ENCODE measurements around the gene RUFY3. TPM values are rescaled to one million over a fixed set of nuclear protein-coding genes. Genes with fewer than 3 reads are reported as not detected.

Gene RUFY3
- total and polyA plus RNA-seq, 9 of the 15 experiments (the other 6 are each of a cell fraction or from before 2014, with no cell fraction given) = 4.2 to 31.1 (median 21.5) TPM

- H3K79me2 ChIP-seq (ENCODE audit: control insufficient read depth, insufficient read depth, low read length) = no peaks in the 10 kb centered on the region
- no TSS peak for BruUV-seq (replicated peaks)
- no peak for FAIRE-seq
- intact Hi-C loops (cut with micrococcal nuclease) (no loop called here), in situ Hi-C loops (cut with MboI) (no loop called here)
- no peaks in the 10 kb centered on the region for H4K20me1 ChIP-seq (replicated peaks; ENCODE audit: control insufficient read depth, insufficient read depth, low read length)
- H3K36me3 ChIP-seq (ENCODE audit: control insufficient read depth, insufficient read depth, low read length) = no peaks in the 10 kb centered on the region
- no peaks in the 10 kb centered on the region for H3K9me1 ChIP-seq (ENCODE audit: control insufficient read depth, insufficient read depth, low read length)
- WGBS (ENCODE audit: insufficient coverage, low coverage, missing lambda C conversion rate) = 100% methylated on average over 1 of the region's 1 CpG
- TF ChIP-seq ZNF184 (CRISPR knock-in tag; IDR thresholded peaks at IDR 0.05) = no peak
- TF ChIP-seq CEBPG (CRISPR knock-in tag; IDR thresholded peaks at IDR 0.05) = no peak
- 0 out of 4 replicates have a peak, but pooled peaks of 1 of the 2 experiments have one; percentile 12 for TF ChIP-seq CEBPG (tag; conservative IDR thresholded peaks at IDR 0.05 in 1 of 2, IDR thresholded peaks at IDR 0.05 in 1 of 2)
- TF ChIP-seq ZKSCAN3 (CRISPR knock-in tag; IDR thresholded peaks at IDR 0.05) = no peak
- no peak overlapping the region for H3K9ac ChIP-seq (ENCODE audit: insufficient read depth in 1 of 2, low read depth in 2 of 2, low read length in 2 of 2)
- no peak for ATAC-seq
- CTCF ChIA-PET (ENCODE audit: low intra/inter-chr PET ratio) = no interaction called here
- no peak overlapping the region for H3K4me2 ChIP-seq (ENCODE audit: insufficient read depth, low read length)
- H3K27ac ChIP-seq (ENCODE audit: extremely low read depth, low read depth, low read length) = no peak overlapping the region
- no peaks in the 10 kb centered on the region for H3K27me3 ChIP-seq (ENCODE audit: control insufficient read depth in 2 of 2, insufficient read depth in 2 of 2, low read length in 2 of 2)
- H3K9me3 ChIP-seq (replicated peaks; ENCODE audit: control insufficient read depth, insufficient read depth, low read depth, low read length) = no peaks in the 10 kb centered on the region
- POLR2A ChIA-PET = no interaction called here
- no peaks in the 10 kb centered on the region for H3K4me1 ChIP-seq (replicated peaks in 1 of 2; ENCODE audit: control insufficient read depth in 2 of 2, insufficient read depth in 2 of 2, low read length in 2 of 2)
- no peak for DNase-seq (ENCODE audit: extremely low read depth in 1 of 4, low spot score in 3 of 4)
- H2AFZ ChIP-seq (ENCODE audit: low read depth, low read length) = no peak overlapping the region
- no peak overlapping the region for H3K4me3 ChIP-seq
Observed at GRCh38 chr4:70743731-70744130, 22.0 kb downstream of the RUFY3 start.

DNA sequence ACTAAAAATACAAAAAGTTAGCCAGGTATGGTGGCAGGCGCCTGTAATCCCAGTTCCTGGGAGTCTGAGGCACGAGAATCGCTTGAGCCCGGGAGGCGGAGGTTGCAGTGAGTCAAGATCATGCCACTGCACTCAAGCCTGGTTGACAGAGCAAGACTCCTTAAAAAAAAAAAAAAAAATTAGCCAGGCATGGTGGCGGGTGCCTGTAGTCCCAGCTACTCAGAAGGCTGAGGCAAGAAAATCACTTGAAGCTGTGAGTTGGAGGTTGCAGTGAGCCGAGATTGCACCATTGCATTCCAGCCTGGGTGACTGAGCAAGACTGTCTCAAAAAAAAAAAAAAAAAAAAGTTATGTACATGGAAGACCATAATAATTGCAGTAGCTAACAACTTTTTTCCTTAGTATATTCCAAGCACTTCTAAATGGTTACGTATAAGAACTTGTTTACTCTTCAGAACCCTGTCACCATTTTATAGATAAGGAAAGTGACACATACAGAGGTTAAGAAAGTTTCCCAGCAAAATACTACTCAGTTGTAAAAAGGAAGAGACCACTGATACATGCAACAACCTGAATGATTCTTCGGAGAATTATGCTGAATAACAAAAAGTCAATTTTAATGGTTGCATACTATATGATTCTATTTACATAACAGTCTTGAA lies 24.5 kb downstream of the RUFY3 start:
- no peaks in the 10 kb centered on the region for H4K20me1 ChIP-seq (replicated peaks; ENCODE audit: control insufficient read depth, insufficient read depth, low read length)
- H2AFZ ChIP-seq (ENCODE audit: low read depth, low read length) = no peak overlapping the region
- H3K9me3 ChIP-seq (replicated peaks; ENCODE audit: control insufficient read depth, insufficient read depth, low read depth, low read length) = no peaks in the 10 kb centered on the region
- H3K36me3 ChIP-seq (ENCODE audit: control insufficient read depth, insufficient read depth, low read length) = no peaks in the 10 kb centered on the region
- POLR2A ChIA-PET = interaction anchor here (0.6 kb wide), 2 partner anchors 15 to 124 kb away, joined by 3 read pairs; no protein-coding TSS in a partner anchor
- no peak for DNase-seq (ENCODE audit: extremely low read depth in 1 of 4, low spot score in 3 of 4)
- H3K4me2 ChIP-seq (ENCODE audit: insufficient read depth, low read length) = no peak overlapping the region
- no peak overlapping the region for H3K9ac ChIP-seq (ENCODE audit: insufficient read depth in 1 of 2, low read depth in 2 of 2, low read length in 2 of 2)
- H3K4me3 ChIP-seq = no peak overlapping the region
- no peaks in the 10 kb centered on the region for H3K79me2 ChIP-seq (ENCODE audit: control insufficient read depth, insufficient read depth, low read length)
- CTCF ChIA-PET (ENCODE audit: low intra/inter-chr PET ratio) = no interaction called here
- intact Hi-C loops (cut with micrococcal nuclease) (no loop called here), in situ Hi-C loops (cut with MboI) (no loop called here)
- no peaks in the 10 kb centered on the region for H3K27me3 ChIP-seq (ENCODE audit: control insufficient read depth in 2 of 2, insufficient read depth in 2 of 2, low read length in 2 of 2)
- H3K27ac ChIP-seq (ENCODE audit: extremely low read depth, low read depth, low read length) = no peak overlapping the region
- FAIRE-seq = no peak
- BruUV-seq (replicated peaks) = no TSS peak
- peak; percentile 46 for ATAC-seq
- H3K4me1 ChIP-seq (replicated peaks in 1 of 2; ENCODE audit: control insufficient read depth in 2 of 2, insufficient read depth in 2 of 2, low read length in 2 of 2) = no peaks in the 10 kb centered on the region
- WGBS (ENCODE audit: insufficient coverage, low coverage, missing lambda C conversion rate) = 57% methylated on average over 7 of the region's 9 CpGs
- no peaks in the 10 kb centered on the region for H3K9me1 ChIP-seq (ENCODE audit: control insufficient read depth, insufficient read depth, low read length)
- TF ChIP-seq, protein P1, sequence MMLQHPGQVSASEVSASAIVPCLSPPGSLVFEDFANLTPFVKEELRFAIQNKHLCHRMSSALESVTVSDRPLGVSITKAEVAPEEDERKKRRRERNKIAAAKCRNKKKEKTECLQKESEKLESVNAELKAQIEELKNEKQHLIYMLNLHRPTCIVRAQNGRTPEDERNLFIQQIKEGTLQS (IDR thresholded peaks at IDR 0.05) = peak; percentile 32; the same call in 1 of the 2 replicates
- TF ChIP-seq, protein P1 (CRISPR knock-in tag; conservative IDR thresholded peaks at IDR 0.05) = no peak
- peak; percentile 18 for TF ChIP-seq MEIS2 (IDR thresholded peaks at IDR 0.05; ENCODE audit: partially characterized antibody)
- 0 out of 2 replicates have a peak, but pooled peaks have one; percentile 19 for TF ChIP-seq SMARCE1 (IDR thresholded peaks at IDR 0.05)
- no peak for TF ChIP-seq CEBPG (CRISPR knock-in tag; IDR thresholded peaks at IDR 0.05)
- TF ChIP-seq CEBPG (tag; conservative IDR thresholded peaks at IDR 0.05 in 1 of 2, IDR thresholded peaks at IDR 0.05 in 1 of 2) = peak in 1 of 2 experiments; percentile 45; a peak in 1 of 4 replicates
- no peak for TF ChIP-seq ZNF584 (CRISPR knock-in tag; IDR thresholded peaks at IDR 0.05; ENCODE audit: low read depth)
- TF ChIP-seq SMAD4 (CRISPR knock-in tag; conservative IDR thresholded peaks at IDR 0.05) = no peak
- peak; percentile 9; the same call in 1 of the 2 replicates for TF ChIP-seq ARID1B (IDR thresholded peaks at IDR 0.05)
- TF ChIP-seq FOXA3 (CRISPR knock-in tag; conservative IDR thresholded peaks at IDR 0.05 in 1 of 2, IDR thresholded peaks at IDR 0.05 in 1 of 2) = peak in 1 of 2 experiments; percentile 70; a peak in 2 of 4 replicates
- peak; percentile 66 for TF ChIP-seq FOSL1 (tag; conservative IDR thresholded peaks at IDR 0.05)
- no peak for TF ChIP-seq U2AF1 (optimal IDR thresholded peaks at IDR 0.05; ENCODE audit: low read depth, low read length)
- TF ChIP-seq ZNF583 (CRISPR knock-in tag; IDR thresholded peaks at IDR 0.05) = no peak
- TF ChIP-seq C11orf30 (IDR thresholded peaks at IDR 0.05; ENCODE audit: low read depth) = peak; percentile 15; the same call in 1 of the 2 replicates

All from K562 (cell line).